DMS53 (cell line): ENCODE measurements around the gene NIPA2.

ENCODE experiments used
- DNase-seq: peaks from one replicate; lab custom pipeline; 2025; lab: John Stamatoyannopoulos, UW

Gene NIPA2

DNA sequence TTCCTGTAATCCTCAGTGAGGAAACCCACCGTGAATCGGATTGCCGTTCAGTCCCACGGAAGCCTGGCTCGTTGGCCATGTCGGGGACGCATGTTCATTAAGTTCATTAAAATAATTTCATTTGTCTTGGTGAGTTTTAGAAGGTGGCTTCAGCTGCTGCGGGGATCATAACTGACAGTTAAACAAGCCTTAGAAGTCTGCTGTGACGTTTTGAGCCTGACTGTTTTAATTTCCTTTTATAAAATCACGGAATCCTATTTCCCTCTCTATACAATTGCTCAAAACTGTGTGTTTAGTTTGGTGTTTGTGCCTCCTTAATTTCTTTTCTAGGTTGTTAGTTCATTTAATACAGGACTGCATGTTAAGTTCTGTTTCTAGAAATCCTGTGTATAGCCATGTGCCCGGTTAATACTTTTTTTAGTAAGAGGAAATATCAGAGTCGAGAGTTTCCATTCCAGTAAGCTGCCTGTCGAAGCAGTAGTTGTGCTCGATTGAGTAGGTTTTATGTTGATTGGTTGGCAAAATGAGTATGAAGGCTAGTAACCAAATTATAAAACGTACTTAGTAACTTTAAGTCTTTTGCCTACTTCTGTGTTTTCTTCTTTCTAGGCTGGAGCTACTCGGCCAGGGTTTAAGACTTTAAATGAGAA lies 705 bp downstream of the NIPA2 start:
- peak; percentile 20 for DNase-seq

DNA sequence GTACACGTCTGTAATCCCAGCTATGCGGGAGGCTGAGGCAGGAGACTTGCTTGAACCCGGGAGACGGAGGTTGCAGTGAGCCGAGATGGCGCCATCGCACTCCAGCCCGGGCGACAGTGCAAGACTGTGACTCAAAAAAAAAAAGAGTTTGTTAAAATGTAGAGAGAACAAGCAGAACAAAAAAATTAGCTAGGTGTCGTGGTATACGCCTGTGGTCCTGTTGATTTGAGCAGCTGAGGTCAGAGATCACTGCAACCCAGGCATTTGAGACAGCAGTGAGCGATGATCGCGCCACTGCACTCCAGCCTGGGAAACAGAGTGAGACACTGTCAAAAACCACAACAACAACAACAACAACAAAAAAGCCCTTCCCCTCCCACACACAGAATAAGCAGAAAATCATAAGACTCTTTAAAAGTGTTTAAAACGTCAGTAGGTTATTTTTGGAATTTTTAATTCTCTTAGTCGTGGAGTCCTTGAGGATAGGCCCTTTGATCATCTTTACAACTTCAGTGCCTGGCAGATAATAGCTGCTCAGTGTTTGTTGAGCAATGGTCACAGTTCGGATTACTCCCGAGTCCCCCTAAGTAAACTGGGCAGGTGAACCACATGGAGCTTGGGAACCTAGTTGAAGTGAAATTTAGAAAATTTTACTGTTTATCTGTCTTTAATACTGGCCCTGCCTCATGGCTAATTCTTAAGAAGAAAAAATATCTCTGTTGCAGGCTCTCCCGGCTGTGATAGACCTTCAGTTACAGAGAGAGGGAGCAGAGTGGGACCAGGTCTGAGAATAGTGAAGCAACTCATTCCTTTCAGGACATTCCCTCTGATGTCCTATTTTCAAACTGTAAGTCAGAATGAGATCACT lies 6.2 kb downstream of the NIPA2 start:
- DNase-seq = no peak

DNA sequence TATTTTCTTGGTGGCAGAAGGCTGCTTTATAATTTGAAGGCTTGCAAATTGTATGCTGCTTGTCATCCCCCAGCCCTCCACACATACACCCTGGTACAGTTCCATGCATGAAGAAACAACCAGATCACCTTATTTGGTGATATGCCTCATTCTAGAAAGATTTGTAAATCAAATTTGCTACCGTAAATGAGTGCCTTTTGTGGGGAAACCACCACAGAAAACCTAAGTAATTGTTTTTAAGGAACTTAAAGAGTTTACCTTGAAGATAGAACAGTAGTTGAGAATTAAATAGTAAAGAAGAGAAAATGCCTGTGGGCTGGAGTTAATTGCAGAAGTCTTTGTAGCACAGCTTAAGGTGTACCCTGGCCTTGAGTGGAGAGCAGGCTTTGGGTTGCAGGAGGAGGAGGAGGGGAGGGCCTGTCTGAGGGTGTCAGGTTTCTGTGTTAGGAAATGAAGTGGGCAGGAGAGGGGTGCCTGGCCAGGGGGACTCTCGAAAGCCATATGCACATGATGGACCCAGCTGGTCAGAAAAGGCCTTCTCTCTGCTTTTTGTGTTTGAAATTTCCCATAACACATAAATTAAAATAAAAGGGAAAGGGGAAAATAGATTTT lies 6.9 kb downstream of the NIPA2 start:
- DNase-seq = no peak

DNA sequence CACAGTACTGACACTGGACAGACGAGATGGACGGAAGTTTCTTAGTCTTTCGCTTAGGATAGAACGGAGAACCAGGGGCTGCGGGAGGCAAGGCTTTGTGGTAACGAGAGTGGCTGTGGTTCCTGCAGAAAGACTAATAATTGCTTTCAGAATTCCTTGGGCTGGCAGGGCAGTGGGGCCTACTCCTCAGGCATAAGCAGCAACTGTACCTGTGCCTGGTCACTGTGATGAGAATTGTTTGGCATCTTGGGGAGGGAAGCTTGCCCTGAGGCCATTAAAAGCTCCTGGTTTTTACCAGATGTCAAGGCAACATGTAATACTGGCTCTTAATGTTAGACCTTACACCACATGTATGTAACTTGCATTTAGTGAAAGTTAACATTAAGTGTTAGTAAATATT lies 7.6 kb downstream of the NIPA2 start:
- DNase-seq = no peak

DNA sequence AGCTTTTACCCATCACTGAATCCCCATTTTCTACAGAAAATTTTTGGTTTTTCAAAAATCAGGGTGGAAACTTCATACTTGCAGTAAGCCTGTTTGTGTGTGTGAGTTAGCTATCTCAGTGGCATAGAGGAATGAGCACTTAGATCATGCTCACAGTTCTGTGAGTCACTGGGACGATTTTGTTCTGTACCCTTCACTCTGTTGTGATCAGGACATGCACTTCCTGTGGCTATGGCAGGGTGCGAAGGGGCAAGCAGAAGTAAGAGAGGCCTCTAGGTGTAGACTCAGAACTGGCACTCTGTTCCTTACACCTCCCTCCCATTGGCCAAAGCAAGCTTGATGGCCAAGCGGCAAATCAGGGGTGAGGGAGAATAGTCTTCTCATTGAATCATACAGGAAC lies 11.6 kb downstream of the NIPA2 start:
- DNase-seq = no peak

DNA sequence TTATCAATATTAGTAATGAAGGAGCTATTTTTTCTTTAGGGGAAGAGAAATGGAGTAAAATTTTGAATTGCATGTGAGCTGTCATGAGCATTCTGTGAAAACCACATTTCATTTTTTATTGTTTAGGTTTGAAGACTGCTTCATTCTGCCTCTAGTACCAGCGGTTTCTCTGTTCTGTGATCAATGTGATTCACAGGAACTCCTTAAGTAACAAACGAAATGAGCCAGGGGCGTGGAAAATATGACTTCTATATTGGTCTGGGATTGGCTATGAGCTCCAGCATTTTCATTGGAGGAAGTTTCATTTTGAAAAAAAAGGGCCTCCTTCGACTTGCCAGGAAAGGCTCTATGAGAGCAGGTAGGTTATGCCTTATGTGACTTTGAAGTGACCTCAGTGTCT lies 13.0 kb downstream of the NIPA2 start:
- DNase-seq = no peak

DNA sequence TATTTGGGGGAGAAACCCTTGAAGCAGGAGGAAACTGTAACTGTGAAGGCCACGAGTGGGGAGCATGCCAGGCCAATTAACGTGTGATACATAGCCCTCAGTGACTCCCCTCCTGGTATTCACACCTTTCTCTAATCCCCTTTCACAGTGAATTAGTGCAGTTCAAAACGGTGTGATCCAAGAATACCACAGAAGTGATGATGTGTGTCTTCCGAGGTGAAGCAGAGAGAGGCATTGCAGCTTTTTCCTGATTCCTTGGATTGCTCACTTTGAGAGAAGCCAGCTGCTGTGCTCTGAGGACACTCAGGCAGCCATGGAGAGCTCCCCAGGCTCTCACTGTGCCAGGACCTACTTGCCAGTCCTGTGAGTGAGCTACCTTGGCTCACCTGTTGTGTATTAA lies 17.3 kb downstream of the NIPA2 start:
- DNase-seq = no peak

DNA sequence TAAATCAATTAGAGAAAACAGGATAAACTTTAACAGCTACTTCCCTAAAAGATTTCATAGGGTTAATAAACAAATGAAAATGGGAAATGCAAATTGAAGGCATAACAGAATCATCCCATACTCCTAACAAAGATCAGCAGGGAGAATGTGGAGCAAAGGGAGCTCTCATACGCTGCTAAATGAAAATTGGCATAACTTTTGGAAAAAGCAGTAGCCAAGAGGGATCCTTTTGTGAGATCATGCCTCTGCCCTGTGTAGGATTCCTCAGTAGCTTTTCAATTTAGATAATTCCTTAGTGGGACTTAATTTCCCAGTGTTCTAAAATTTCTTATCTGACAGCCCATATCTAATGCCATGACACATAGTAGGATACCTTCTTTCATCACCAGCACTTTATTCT lies 18.2 kb downstream of the NIPA2 start:
- no peak for DNase-seq

DNA sequence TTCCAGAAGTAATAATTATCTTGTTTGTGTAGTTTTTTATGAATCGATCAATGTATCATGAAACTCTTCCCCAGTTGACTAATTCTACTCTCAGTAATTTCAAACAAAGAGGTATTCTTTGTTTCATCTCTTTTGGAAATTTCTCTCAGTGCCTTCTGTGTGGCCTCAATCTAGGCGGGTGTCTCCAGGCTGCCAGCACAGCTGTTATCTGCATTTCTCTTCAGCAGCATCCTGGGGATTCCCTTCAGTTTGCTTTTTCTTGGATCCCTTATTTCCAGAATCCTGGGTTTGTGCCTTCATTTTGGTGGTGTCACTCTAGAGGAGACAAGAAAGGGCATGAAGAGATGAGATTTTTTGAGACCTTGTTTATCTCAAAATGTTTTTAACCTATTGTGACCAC lies 22.7 kb downstream of the NIPA2 start:
- DNase-seq = no peak

DNA sequence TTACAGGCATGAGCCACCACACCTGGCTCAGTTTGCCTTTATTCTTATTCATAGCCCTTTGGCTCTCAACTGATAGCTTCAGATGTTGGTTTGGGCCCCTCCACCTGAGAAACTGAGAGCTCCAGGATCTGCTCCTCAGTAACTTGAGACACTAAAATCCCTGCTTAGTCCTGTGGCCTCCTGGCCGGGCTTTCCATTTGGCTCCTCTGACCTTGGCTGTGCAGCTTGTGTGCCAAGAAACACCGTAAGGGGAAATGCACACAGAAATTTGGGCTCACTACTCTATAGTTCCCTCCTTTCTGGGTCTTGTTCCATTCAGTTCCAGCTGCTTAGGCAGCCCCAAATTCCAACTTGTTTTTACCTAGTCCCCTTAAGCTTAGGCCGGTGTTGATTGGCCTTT lies 24.9 kb downstream of the NIPA2 start:
- no peak for DNase-seq

DNA sequence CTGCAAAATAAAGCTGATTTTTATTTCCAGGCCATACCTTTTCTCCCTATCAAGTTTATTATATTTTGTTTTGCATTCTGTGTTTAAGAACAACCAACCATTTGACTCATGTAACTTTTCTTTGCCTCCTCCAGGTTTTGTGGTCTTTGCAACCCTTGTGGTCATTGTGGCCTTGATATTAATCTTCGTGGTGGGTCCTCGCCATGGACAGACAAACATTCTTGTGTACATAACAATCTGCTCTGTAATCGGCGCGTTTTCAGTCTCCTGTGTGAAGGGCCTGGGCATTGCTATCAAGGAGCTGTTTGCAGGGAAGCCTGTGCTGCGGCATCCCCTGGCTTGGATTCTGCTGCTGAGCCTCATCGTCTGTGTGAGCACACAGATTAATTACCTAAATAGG lies 27.6 kb downstream of the NIPA2 start:
- DNase-seq = no peak

DNA sequence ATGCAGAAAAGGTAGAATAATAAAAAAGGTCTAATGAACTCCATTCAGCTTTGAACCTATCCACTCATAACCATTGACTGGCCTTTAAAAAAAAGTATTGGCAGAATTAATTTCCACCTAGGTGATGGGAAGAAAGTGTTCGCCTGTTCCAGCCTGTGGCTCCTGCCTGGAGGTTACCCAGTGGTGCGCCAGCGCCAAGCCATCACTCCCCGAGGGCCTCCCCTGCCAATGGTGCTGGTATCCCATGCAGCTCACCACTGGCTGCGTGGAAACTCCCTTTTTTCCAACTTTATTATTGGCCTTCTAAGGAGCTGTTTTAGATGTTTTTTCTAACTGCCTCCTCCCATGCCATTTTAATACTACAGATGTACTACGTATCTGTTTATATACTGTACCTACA lies 29.4 kb downstream of the NIPA2 start:
- DNase-seq = no peak

DNA sequence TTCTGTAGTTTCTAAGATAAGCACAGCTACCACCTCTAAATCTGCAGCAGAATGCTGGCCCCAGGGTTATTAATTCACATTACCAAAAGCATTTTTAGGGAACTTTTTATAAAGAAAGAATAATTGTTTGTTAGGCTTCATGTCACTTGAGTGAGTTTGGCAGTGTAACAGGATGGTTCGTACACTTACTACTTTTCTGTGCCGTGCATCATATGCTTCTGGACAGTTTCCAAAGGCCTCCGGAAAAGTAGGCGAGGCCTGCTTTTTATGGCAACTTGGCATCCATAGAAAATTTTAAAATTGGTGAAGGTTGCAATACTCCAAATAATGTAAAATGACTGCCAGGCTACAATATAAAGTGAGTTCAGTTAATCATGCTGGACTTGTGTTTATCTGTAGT lies 30.0 kb downstream of the NIPA2 start:
- no peak for DNase-seq

DNA sequence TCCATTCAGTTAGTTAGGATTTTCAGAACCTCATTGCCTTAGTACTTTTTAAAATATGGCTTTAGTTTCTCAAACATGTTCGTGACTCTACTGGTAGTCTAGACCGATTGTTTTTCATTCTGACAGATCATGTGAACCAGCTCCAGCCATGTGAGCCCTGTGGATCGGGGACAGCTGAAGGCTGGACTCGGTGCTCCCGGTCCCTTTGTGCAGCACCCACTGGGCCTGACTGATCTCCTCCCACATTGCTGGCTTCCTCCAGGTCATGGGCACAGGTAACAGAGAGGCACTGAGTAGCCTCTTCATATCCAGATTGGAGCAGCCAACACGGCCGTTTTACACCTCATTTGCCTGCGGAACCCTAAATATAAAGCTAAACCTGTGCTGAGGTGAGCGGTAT lies 30.5 kb downstream of the NIPA2 start:
- no peak for DNase-seq

DNA sequence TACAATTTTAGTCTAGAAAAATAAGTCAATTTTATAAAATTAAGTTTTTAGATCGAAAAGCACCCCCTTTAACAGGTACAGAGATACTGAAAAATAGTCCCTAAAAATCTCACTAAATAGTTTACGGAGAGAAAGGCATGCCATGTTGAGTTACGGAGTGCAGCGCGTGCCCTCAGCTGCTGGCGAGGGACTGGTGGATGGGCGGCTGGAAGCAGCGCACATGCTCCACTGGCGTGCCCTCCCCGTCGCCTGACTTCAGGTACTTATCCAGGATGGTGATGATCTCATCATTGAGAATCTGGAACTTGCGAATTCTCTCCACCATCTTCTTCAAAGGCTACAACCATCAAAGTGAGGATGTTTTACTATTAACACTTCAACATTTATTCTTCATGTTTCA lies 31.4 kb downstream of the NIPA2 start:
- no peak for DNase-seq

DNA sequence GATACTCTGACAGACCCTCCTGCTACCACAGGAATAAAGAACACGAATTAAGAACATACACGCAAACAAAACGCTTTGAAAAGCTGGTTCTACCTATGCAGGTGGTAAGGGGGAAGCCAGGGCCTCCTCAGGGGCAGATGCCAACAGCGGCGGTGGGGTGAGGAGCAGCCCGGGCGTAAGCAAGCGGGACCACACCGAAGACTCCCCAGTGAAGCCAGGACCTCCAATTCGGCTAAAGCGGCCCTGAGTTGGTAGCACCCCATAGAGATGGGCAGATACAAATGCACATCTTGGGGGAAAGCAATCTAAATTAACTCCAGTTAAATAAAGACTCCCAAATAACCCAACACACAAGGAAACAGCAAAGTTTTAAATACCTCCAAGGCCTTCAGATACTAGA lies 32.4 kb downstream of the NIPA2 start:
- DNase-seq = no peak

DNA sequence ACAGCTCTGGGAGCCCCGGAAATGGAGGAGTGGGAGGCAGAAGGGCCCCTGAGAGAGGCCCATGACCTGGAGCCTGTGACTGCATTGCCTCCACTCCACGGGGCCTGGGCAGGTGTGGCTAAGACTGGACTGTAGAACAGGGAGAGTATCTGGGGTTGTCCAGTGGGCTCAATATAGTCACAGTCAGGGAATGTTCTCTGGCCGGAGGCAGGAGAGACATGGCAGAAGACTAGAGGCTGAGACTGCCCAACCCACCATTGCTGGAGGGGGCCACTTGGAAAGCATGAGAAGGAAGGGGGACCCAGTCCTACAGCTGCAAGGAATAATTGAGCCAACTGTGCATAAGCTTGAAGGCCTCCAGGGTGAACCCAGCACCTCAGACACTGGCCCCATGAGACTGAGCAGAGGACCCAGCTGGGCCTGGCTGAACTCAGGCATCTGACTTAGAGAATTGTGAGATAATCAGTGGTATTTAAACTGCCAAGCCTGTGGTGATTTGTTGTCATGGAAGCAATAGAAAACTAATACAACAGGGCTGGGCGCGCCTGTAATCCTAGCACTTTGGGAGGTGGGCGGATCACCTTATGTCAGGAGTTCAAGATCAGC lies 33.1 kb downstream of the NIPA2 start:
- no peak for DNase-seq

DNA sequence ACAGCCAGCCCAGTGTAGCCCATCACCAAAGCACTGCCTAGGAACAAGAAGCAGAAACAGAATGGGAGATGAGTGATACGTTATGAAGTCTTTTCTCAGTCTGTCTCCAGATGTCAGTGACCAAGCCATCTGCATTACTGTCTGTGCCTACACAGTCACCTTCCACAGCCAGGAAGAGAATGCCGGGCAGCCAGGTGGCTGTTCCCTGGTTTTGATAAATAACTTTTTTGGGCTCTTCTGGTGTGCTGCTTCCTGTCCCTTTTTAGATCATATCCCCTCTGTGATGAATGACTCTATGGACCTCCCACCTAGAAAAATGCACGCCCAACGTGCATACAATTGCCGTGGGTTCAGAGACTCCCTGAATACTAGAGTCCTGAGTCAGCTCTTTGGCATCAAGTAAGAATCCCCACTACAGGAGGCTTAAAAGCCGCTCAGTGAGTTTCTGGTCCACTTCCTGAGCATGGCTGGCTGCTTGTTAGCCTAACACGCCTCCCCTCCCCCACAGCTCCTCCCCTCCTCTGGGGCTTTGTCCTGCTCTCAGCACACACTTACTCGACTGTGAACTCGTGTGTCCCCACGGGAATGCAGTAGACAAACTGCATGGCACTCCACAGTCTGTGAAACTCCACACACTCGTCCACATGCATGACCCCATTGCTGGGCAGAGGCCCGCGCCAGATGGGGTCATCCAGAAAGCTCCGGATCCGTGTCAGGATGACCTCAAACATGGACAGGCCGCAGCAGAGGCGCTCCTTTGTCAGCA lies 34.7 kb downstream of the NIPA2 start:
- peak; percentile 9 for DNase-seq

DNA sequence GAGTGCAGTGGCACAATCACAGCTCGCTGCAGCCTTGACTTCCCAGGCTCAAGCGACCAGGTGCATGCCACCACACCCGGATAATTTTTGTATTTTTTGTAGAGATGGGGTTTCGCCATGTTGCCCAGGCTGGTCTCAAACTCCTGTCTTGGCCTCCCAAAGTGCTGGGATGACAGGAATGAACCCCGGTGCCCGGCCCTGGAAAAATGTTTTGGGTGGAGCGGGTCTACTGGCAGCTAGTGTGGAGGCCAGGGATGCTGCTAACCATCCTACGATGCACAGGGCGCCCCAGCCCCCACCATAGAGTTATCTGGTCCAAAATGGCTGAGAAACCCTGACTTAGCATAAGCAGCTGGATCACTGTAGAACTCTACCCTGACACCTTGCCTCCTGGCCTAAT lies 35.4 kb downstream of the NIPA2 start:
- DNase-seq = no peak

DNA sequence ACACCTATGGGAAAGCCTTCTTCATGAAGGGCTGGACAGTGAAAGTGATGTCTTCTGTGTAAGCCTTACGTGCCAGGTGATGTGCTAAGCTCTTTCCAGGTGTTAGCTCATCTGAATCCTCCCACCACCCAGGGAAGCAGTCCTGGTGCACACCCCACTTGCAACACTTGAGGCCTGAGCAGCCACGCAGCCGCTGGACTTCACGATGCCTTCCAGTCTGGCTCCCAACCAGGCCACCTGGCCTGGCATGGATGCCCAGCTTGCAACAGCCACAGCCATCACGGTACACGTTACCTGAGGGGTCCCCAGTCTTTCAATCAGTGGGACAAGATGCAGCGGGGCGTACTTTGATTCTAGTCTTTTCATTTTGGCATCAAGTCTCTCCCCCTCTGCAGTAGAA lies 35.8 kb downstream of the NIPA2 start:
- DNase-seq = no peak

DNA sequence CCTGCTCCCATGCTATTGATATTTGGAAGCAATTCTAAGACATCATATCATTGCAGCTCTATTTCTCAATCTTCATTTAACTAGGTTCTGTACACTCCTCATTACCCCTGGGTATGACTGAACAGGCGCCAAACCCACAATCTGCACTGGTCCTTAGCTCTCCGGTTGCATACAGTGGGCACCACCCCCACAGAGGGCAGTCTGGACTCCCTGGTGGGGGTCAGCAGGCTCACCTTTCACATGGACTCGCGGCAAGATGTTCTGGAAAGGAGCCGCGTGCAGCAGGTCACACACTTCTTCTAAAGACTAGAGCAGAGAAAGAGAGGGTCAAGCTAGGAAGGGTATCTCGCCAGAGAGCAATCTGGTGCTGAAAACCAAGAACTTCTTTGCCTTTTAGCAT lies 36.5 kb downstream of the NIPA2 start:
- DNase-seq = no peak

DNA sequence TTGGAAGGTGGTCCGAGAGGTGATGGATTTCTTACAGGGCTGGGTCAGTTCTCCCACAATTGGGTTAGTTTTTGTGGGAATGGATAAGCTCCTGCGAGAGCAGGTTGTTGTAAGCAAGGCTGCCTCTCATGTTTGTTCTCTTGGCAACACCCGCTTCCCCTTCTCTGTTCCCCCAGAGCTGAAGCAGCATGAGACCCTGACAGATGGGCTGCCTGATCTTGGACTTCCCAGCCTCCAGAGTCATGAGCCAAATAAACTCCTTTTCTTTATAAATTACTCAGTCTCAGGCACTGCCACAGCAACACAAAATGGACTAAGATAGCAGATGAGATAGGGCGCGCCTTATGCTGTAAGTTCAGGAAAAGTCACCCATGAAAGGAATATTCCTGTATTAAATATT lies 38.7 kb downstream of the NIPA2 start:
- DNase-seq = no peak
